Measurements from ENCODE around the gene HSPD1. TPM values are rescaled to one million over a fixed set of nuclear protein-coding genes. Genes with fewer than 3 reads are reported as not detected.

Gene HSPD1
- total and polyA plus RNA-seq, 2 of the 13 experiments (the other 11 are each of a cell fraction or from before 2014, with no cell fraction given), result 685 to 2,610 TPM

DNA sequence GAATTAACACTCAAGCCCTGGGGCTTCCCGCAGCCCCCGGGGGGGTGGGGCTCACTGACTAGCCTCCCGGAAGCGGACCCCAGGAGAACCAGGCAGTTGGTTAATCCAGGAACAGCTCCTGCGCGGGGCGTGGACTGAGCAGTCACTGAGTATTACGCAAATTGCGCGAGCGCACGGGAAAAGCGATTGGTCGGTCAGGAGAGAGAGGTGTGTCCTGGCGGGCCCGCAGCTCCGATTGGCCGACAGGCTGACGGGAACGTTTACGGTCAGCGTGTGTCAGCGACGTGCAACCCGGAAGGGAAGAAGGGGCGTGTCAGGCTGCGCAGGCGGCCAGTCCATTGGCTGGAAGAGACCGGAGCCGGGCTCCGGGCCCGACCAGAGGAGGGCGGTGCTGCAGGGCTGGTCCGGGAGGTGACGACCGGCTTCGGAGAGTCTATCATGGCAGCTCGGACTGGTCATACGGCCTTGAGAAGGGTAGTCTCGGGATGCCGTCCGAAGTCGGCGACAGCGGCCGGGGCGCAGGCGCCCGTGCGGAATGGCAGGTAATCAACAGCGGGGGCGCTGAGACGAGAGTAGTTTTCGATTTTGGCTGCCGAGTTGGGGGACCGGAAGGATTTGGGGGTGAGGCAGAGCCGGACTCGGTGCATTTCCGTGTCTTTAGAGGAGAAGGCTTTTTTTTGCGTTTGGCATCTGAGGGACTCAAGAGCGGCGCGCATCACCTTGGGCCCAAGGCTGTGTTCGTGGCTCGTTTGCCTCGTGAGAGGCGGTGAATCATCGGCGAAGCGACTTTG is 46.3 kb downstream of the HSPD1 start, which contains the start of gene COQ10B (continued):
- TF ChIP-seq, protein P1, sequence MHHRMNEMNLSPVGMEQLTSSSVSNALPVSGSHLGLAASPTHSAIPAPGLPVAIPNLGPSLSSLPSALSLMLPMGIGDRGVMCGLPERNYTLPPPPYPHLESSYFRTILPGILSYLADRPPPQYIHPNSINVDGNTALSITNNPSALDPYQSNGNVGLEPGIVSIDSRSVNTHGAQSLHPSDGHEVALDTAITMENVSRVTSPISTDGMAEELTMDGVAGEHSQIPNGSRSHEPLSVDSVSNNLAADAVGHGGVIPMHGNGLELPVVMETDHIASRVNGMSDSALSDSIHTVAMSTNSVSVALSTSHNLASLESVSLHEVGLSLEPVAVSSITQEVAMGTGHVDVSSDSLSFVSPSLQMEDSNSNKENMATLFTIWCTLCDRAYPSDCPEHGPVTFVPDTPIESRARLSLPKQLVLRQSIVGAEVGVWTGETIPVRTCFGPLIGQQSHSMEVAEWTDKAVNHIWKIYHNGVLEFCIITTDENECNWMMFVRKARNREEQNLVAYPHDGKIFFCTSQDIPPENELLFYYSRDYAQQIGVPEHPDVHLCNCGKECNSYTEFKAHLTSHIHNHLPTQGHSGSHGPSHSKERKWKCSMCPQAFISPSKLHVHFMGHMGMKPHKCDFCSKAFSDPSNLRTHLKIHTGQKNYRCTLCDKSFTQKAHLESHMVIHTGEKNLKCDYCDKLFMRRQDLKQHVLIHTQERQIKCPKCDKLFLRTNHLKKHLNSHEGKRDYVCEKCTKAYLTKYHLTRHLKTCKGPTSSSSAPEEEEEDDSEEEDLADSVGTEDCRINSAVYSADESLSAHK (CRISPR knock-in tag; IDR thresholded peaks at IDR 0.05; ENCODE audit: borderline replicate concordance), result no peak
- TF ChIP-seq ATF7 (IDR thresholded peaks at IDR 0.05), result peak; percentile 45; the same call in 1 of the 2 replicates
- no peak; the same call in 1 of the 2 replicates for TF ChIP-seq ATF7 (CRISPR knock-in tag; IDR thresholded peaks at IDR 0.05)
- no peak for TF ChIP-seq TCF12 (IDR thresholded peaks at IDR 0.05)
- TF ChIP-seq TCF12 (CRISPR knock-in tag; IDR thresholded peaks at IDR 0.05), result peak; percentile 75; the same call in 1 of the 2 replicates
- peak; percentile 99 for TF ChIP-seq NAIF1 (CRISPR knock-in tag; IDR thresholded peaks at IDR 0.05; ENCODE audit: borderline replicate concordance)
- TF ChIP-seq ZBTB42 (CRISPR knock-in tag; IDR thresholded peaks at IDR 0.05), result peak; percentile 88; the same call in 1 of the 2 replicates
- no peak for TF ChIP-seq TCF7L2 (IDR thresholded peaks at IDR 0.05; ENCODE audit: low read depth, low read length)
- no peak for TF ChIP-seq ZSCAN22 (CRISPR knock-in tag; IDR thresholded peaks at IDR 0.05)
- no peak; the same call in 1 of the 2 replicates for TF ChIP-seq REPIN1 (CRISPR knock-in tag; IDR thresholded peaks at IDR 0.05; ENCODE audit: borderline replicate concordance, low read depth)
- TF ChIP-seq HIVEP1 (CRISPR knock-in tag; IDR thresholded peaks at IDR 0.05), result peak; percentile 90; the same call in 1 of the 2 replicates
- peak; percentile 98 for TF ChIP-seq FOXC1 (CRISPR knock-in tag; IDR thresholded peaks at IDR 0.05; ENCODE audit: borderline replicate concordance)
- TF ChIP-seq, protein P2, sequence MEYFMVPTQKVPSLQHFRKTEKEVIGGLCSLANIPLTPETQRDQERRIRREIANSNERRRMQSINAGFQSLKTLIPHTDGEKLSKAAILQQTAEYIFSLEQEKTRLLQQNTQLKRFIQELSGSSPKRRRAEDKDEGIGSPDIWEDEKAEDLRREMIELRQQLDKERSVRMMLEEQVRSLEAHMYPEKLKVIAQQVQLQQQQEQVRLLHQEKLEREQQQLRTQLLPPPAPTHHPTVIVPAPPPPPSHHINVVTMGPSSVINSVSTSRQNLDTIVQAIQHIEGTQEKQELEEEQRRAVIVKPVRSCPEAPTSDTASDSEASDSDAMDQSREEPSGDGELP (IDR thresholded peaks at IDR 0.05; ENCODE audit: borderline replicate concordance, low read depth), result no peak; the same call in 1 of the 2 replicates
- TF ChIP-seq TARDBP (CRISPR knock-in tag; IDR thresholded peaks at IDR 0.05), result peak; percentile 84
- TF ChIP-seq GATAD2A (CRISPR knock-in tag; IDR thresholded peaks at IDR 0.05), result peak; percentile 63
- peak; percentile 21; the same call in 1 of the 2 replicates for TF ChIP-seq ZNF567 (CRISPR knock-in tag; IDR thresholded peaks at IDR 0.05; ENCODE audit: borderline replicate concordance)
- TF ChIP-seq ZFP41 (CRISPR knock-in tag; IDR thresholded peaks at IDR 0.05; ENCODE audit: borderline replicate concordance), result no peak
- no peak for TF ChIP-seq ZFP62 (CRISPR knock-in tag; IDR thresholded peaks at IDR 0.05)
- no peak for TF ChIP-seq SCMH1 (CRISPR knock-in tag; IDR thresholded peaks at IDR 0.05; ENCODE audit: borderline replicate concordance)
- TF ChIP-seq, protein P3, sequence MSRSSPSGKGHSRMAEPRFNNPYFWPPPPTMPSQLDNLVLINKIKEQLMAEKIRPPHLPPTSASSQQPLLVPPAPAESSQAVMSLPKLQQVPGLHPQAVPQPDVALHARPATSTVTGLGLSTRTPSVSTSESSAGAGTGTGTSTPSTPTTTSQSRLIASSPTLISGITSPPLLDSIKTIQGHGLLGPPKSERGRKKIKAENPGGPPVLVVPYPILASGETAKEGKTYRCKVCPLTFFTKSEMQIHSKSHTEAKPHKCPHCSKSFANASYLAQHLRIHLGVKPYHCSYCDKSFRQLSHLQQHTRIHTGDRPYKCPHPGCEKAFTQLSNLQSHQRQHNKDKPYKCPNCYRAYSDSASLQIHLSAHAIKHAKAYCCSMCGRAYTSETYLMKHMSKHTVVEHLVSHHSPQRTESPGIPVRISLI (CRISPR knock-in tag; IDR thresholded peaks at IDR 0.05; ENCODE audit: borderline replicate concordance), result peak; percentile 54; the same call in 1 of the 2 replicates
- TF ChIP-seq YEATS4 (CRISPR knock-in tag; IDR thresholded peaks at IDR 0.05; ENCODE audit: borderline replicate concordance), result peak; percentile 87
